ENCODE results near the gene GSS. TPM values are rescaled to one million over a fixed set of nuclear protein-coding genes. Genes with fewer than 3 reads are reported as not detected.

The GSS gene
- total RNA-seq: 86.6 and 96.7 TPM in 2 replicates

GRCh38 chr20:34955231-34956040, at the start of gene GSS, which contains the start of gene MYH7B:
Gene GSS, minus strand, starts transcription at chr20:34955806. Its CDS starts 3,954 bp downstream, at chr20:34951852.
Gene MYH7B, plus strand, starts transcription at chr20:34955868. Its CDS starts 22,138 bp downstream, at chr20:34978006.

Other genes with a start within 250 kb of the GSS start
- 5.8 and 10.9 TPM in 2 replicates for gene NCOA6, start 130.2 kb downstream of the GSS start, total RNA-seq
- 1.4 and 6.7 TPM in 2 replicates for gene GGT7, start 83.0 kb downstream of the GSS start, total RNA-seq
- gene ACSS2, start 79.2 kb downstream of the GSS start, total RNA-seq: 47.7 and 47.8 TPM in 2 replicates
- under 0.01 TPM in 2 replicates for gene MYH7B, start 62 bp upstream of the GSS start, total RNA-seq
- gene TRPC4AP, start 137.0 kb upstream of the GSS start, total RNA-seq: 32.8 and 54.8 TPM in 2 replicates
- 51.0 and 74.8 TPM in 2 replicates for gene EDEM2, start 191.5 kb upstream of the GSS start, total RNA-seq
- gene PROCR, start 216.3 kb upstream of the GSS start, total RNA-seq: 14.2 and 100 TPM in 2 replicates

Data from nasal cavity respiratory epithelium epithelial cell of viscerocranial mucosa (primary cell).